ENCODE data around the gene LAMA3. TPM values are rescaled to one million over a fixed set of nuclear protein-coding genes. Genes with fewer than 3 reads are reported as not detected.
A peak's percentile ranks its signal among the peaks of the same experiment; 100 is the strongest.

LAMA3 gene
- polyA plus RNA-seq, 5 donors = 122 to 202 (median 128) TPM

DNA sequence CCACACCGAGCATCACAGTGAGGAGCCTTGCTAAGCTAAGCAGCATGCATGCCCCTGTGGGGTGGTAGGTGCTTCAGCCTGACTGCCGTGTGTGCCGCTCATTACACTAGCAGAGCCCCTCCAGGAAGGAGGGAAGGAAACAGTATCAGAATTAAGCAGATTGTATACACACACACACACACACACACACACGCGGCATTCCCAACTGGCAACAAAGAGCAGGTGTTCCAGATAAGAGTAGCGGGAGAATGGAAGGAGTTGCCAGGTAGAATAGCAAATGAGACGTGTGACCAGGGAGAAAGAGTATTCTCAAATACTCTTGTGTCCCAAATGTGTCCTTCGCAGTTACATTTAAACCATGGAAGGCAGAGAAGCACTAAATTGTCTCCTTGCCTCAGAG lies 277.7 kb downstream of the LAMA3 start:
- no peak for DNase-seq

DNA sequence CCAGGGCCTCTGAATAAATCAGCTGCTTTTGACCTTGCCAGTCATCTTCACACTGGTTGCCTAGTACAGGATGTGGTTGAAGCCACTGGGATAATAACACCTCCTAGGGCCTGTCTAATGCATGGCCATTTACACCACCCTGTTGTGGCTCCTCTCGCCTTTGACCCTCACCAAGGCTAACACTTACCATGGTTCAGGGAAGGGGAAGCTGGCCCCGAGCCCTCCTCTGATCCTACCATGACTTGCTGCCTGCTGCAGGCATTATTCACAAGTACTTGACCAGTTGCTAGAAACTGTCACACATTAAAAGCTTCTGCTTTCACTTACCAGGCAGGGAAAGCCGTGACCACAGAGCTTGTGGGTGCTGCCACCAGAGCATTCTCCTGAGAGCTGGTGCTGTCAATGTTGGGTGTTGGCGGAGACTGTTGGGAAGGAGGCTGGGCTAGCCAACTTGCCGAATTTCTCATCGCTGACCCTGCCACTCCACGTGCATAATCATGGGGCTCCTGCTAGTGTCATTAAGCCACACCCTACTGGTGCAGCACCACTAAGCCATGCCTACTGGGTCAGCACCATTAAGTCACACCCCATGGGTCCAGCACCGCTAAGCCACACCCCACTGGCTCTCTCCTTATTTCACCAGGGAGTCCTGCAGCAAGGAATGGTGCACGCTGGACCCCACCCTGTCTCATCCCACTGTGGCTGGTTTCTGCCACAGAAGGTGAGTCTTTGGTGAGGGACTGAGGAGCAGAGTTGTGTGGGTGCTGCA lies 278.3 kb downstream of the LAMA3 start:
- no peak for DNase-seq

DNA sequence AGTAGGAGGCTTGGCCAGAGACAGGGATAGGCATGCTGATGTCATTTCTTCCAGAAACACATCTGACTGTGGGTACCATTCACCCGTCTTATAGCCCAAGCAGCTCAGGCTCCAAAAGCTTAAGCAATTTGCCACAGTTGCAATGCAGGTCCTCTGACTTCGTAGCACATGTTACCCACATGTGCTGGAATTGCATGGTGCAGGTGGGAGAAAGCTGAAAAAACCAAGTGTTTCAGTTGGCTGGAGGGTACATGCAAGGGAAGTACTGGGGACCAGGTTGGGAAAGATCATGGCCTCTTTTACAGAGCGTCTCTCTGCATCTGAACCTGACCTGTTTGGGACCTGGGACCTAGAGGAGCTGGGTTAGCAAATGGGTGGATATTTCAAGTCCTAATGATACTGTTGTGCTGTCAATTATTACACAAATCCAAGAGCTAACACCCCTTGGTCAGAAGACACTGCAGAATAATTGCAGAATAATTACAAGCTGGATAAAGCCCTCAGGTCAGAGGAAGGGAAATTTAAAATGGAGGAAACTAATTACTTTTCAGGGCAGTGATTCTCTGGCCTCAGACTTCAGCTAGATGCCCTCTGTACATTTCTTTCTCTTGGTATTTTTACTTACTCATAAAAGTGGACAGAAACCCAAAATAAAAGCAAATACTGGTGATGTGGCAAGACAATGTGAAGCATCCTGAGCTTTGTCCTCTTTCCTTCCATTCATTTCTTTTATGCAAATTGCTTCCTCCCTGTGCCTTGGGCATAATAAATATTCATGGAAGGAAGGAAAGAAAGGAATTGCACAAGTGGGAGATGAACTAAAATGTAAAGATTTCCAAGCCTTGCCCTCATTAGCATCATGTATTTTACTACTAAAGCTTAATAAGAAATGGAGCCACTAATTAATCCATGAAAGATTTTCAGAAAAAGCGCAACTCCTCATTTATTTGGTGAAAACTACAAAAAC lies 279.7 kb downstream of the LAMA3 start:
- DNase-seq = no peak

DNA sequence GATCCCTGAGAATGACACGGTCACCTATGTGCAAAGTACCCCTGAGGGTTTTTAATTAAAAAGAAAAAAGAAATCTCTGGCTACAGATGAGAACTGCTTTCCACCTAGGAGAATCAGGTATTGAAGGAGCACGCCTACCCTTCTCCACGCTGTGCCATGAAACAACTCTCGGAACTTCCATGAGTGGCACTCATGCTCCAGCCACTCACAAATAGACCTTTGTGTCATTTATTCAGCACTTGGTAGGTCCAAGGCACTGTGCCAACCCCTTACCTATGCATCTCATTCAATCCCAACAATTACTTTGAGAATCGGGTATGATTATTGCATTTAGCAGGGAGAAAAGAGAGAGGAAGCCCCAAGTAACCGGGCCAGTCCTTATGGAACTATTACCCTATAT lies 280.4 kb downstream of the LAMA3 start:
- no peak for DNase-seq

DNA sequence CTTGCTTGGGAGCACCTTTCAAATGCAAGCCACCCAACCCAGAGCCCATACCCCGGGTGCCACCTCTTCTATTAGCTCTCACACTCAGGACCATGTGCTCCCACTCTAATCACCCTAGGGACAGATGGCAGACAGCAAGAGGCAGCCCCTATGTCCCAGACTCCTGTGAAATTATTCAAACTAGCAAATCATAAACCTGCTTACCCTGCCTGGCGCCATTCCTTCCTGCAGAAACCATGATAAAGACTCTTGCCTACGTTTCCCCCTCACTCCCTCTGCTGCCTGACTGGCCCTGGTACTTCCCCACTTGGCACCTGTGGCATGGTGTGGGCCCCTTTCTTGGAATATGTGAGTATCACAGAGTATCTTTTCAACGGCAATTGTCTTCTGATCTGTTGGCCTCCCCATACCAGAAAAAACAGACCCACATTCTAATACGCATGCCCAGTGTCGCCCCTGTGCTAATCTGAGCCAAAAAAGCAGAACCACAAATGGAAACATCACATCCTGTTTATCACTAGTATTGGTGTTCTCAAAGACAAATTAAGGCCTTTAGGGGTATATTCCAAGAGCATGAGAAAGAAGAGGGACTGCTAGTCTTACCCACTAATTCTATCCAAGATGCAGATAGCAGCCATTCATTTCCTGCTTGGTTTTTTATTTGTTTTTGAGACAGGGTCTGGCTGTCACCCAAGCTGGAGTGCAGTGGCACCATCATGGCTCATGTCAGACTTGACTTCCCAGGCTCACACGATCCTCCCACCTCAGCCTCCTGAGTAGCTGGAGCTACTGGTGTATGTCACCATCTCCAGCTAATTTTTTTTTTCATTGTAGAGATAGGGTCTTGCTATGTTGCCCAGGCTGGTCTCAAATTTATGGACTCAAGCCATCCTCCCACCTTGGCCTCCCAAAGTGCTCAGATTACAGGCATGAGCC lies 281.2 kb downstream of the LAMA3 start:
- DNase-seq = no peak

DNA sequence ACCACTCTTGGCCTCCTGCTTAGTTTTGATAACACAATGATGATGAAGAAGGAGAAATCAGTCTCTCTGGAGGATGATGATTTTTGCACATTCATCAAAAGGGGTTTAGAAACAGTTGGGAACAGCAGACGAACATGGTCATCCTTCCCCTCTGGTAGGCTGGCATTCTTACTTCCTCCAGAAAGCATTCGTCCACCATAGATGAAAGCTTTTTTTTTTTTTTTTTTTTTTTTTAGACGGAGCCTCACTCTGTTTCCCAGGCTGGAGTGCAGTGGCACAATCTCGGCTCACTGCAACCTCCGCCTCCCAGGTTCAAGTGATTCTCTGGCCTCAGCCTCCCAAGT lies 281.8 kb downstream of the LAMA3 start:
- no peak for DNase-seq

DNA sequence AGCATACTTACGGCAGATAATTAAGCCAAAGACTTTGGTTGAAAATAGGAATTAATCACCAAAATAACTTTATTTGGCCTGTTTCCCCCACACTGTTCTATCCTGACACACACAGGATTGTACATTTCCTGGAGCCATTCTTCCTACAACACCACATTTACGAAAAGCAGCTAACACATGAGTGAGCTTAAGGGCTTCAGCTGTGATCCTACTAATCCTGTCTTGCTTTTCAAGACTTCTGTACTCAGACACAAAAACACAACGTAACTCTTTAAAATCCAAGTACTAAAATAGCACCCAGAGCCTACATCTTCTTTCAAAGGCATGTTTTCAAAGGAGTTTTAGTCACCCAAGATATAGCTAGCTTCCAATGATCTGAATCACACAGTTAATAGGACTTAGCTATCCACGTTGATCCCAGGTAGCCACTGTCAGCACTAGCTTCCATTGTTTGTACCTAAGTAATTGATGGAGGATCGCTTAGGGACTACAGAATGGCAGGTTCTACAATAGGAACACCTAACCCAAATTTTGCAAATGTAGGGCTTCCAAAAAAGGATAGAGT lies 282.5 kb downstream of the LAMA3 start:
- DNase-seq = no peak

DNA sequence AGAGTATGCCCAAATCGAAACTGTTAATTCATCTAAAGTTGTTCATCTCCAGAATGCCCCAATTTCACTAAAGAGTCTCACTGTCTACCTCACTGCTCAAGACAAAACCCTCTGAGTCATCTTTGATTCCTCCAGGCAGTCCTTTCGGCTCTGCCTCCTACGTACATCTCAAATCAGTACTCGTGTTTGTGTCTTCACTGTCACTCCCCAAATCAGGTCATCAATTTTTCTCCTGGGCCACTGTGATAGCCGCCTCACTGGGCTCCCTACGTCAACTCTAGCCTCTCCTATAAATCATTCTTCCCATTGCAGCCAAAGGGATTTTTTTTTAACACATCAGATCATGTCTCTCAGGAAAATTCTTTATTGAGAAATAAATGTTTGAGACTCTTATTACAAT lies 283.2 kb downstream of the LAMA3 start:
- no peak for DNase-seq

DNA sequence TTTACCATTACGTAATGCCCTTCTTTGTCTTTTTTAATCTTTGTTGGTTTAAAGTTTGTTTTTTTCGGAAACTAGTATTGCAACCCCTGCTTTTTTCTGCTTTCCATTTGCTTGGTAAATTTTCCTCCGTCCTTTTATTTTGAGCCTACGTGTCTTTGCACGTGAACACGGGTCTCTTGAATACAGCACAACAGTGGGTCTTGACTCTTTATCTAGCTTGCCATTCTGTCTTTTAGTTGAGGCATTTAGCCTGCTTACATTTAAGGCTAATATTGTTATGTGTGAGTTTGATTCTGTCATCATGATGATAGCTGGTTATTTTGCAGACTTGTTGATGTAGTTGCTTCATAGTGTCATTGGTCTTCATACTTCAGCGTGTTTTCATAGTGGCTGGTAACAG lies 287.9 kb downstream of the LAMA3 start:
- DNase-seq = no peak

DNA sequence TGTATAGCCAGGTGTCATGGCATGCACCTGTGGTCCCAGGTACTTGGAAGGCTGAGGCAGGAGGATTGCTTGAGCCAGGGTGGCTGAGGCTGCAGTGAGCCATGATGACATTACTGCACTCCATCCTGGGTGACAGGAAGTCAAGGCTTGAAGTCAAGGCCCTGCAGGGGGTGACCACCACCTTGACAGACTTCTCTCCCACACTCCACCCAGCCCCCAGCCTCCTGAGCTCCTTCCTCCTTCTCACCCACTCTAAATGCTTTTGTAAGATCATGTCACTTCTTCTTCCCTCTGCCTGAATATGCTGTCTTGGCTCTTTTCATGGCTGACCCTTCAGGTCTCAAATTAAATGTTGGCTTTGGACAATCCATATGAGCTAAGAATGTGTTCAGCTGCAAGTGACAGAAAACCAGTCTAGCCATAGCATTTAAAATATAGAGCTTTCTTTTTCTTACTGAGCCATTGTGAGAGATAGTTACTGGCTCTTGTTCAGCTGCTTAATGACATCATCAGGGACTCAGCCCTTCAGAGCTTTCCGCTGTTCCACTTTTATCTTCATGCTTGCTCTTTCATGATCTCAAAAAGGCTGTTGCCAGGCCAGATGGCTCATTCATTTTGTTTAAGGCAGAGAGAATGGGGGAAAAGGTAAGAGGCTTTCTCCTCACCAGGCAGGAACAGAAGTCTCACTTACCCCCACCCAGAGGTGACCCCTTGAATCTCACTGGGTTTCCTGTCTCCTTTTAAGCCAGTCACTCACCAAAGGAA lies 288.6 kb downstream of the LAMA3 start:
- no peak for DNase-seq

DNA sequence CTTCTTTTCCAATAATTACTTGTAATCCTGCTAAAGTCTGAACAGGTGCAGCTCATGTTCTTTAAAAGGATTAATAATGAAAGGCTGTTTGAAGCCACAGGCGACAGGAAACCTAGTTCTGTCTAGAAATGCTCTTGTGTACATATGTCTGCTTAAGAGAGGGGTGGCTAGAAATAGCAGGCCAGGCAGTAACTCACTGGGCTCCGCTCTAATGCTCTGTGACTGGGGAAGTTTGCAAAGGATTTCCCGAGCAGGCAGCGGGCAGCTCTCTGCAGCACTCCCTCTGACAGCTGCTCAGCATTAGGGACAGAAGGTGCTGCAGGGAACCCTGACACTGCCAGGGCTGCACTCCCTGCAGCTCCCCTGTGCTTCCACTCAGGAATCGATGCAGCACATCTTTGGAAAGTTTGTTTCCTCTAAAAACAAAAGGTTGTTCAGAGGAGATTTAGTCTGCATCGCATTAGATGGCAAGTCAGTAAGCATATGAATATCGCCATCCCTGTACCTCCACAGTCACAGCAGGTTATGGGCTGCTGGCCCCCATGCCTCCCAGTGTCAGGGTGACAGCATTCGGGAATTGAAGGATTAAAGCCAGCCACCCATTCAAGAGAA lies 292.2 kb downstream of the LAMA3 start:
- no peak for DNase-seq

DNA sequence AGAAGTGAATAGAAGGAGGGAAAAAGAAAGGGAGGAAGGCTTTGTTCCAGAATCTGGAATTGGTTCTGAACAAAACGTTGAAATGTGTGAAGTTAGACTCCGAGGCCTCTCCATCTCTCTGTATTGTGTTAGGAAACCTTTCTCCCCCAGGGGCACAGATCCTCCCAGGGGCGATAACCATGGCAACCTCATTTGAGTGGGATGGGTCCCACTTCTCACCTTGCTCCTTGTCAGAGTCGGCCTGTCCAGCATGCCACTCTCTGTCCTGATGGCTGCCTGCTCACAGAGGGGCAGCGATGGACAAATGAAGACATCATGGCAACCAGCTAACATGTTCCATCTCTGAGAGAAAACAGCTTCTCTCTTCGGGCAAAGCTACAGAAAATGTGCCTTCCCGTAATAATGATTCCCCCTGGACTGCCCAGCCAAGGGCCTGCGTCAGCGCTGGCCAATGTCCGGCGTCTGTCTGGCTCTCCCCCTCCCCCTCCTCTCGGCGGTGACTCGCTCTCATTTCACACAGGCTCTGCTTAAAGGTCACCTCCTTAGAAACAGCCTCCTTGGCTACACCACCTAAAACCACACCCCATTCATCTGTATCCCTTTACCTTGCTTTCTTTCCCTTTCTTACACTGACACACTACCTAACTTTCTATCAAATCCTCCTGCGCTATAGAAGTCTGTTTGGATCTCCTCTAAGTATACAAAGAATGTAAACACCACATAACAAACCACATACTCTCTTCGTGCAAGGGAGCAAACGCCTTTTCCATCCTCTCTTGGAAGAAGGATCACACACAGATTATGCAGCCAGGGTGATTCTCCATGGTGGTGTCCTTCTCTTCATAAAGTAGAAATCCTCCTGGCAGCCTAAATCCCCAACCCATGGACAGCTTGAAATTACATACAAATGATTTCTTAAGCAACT lies 293.2 kb downstream of the LAMA3 start:
- DNase-seq = peak; percentile 57 to 70

DNA sequence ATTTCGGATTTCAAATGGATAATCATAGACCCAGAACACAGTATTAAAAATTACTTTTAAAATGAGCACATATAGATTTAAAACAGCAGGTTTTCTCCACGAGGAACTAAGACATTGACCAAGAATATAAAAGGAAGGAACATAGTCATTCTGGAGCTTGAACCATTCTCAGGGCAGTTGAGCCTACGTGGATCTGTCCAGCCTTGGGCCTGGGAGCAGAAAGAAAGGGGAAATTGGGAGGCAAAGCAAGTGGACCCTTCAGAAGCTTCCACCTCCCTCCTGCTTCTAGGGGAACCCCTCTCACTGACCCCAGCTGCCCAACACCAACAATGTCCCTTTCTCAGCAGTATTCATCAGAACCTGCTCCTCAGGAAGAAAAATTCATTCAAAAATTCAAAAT lies 293.9 kb downstream of the LAMA3 start:
- DNase-seq = no peak

DNA sequence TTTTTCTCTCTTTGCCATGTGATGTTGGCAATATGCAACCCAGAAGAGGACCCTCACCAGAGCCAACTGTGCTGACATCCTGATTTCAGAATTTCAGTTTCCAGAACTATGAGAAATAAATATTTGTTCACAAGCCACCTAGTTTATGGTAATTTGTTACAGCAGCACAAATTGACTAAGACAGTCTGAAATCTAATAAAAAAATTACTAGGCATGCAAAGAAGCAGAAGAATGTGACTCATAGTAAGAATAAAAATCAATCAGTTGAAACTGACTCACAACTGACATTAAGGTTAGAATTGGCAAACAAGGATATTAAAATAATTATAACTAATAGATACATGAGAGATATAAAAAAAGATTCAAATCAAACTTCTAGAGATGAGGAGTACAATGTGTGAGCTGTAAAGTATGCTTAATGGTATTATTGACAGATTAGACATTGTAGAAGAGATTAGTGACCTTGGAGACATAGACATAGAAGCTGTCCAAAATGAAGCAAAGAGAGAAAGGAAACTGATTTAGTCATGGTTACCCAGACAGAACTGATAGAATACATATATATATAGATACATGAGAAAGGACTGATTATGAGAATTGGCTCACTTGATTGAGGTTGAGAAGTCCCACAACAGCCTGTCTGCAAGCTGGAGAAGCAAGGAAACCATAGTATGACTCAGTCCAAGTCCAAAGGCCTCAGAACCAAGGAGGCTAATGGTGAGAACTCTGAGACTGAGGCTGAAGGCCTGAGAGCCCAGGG lies 297.5 kb downstream of the LAMA3 start:
- DNase-seq = no peak

DNA sequence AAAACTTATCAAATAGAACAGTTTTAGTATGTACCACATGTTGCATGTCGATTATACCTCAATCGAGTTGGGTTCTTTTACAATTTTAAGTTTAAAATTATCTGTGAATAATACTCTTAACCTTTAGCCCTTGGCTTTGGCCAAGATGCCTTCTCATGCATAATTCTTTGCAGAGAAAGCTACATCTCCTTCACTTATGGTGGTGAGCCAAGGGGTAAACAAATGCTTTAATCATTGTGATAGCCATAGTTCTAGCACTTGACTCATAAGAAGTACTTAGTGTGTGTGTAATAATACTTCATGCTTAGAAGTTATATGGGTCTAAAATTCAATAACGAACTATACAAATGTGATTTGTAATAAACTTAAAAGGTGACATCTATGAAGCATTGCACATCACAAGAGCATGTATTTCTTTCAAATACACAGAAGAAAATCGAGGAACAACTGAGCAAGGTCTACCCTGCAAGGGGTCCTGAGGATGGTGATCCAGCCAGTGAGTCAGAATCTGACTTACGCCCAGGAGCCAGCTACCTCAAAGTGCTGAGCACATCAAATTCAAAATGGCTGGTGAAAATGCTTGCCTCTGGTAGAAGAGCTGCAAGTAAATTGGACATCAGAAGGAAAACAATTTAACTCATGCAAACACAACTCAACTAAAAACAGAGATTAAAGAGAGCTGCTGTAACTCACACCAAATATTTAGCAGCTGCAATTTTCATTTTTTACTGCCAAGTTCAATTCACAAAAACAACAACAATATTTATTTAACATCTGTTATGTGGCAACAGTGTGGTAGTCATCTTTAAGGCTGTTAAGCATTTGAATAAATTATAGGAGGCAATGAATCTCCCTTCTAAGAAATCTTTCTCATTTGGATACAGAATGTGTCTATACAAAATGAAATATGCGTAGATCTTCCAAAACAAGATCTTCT lies 301.5 kb downstream of the LAMA3 start:
- no peak for DNase-seq

DNA sequence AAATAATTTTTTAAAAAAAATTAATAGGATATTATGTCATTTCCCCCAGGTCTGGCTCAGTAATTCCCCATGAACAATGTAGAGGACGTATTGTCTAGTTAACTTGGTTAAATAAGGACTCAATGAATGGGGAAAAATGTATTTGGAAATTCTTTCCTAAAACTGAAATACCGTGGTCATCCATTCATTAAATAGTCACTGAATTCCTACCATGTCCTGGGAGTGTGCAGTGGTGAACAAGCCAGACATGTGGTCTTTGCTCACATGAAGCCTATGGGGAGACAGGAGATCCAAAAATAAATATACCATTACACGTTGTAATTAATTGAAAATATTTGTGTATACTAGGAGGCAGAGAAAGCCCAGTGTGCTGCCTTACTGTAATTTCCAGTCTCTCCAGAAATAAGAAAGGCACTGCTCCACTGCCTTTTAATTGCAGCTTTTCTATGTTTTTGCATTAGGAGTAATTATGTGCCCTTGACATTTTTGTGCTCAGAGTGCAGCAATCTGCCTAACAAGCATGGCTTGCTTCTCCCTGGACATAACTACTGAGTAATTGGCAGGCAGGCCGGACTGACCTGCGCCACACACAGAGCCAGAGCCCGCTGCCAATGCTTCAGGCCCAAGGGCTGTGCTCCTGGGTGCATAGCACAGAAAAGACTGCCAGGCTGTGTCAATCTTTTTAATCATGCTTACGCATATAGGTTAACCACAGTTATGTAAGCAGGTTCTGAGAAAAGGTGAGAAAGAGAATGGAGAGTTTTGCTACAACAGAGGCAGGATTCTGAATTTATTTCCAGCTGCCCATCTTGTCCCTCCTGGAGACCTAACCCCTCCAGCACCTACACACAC lies 303.1 kb downstream of the LAMA3 start:
- DNase-seq = no peak
